Dermis microvascular lymphatic vessel endothelial cell (primary cell): ENCODE measurements around the gene GMCL2. TPM values are rescaled to one million over a fixed set of nuclear protein-coding genes. Genes with fewer than 3 reads are reported as not detected.
A peak's percentile ranks its signal among the peaks of the same experiment; 100 is the strongest.

ENCODE experiments used
- DNase-seq, 2 donors: peaks; one replicate each; pipeline versions ENCODE4 v3.0.0 to v3.0.0-alpha.2; 2010; ENCODE audit warnings: low read depth in 2 of 2
- total RNA-seq: library from RNA; depleted of rRNA; stranded (reverse); fragments of >200 nt; gene quantifications from 2 replicates; pipeline ENCODE4 v1.2.1, GENCODE V29; 2014

The GMCL2 gene
- total RNA-seq, 1 donor from 2014 or later, result not detected

GRCh38 chr5:178222292-178222691 lies 35.1 kb upstream of the GMCL2 start:
- DNase-seq, result no peak

GRCh38 chr5:178221853-178222252 lies 34.7 kb upstream of the GMCL2 start:
- DNase-seq, result no peak

- no peak for DNase-seq
Observed at GRCh38 chr5:178221282-178221681, 34.1 kb upstream of the GMCL2 start.

DNA sequence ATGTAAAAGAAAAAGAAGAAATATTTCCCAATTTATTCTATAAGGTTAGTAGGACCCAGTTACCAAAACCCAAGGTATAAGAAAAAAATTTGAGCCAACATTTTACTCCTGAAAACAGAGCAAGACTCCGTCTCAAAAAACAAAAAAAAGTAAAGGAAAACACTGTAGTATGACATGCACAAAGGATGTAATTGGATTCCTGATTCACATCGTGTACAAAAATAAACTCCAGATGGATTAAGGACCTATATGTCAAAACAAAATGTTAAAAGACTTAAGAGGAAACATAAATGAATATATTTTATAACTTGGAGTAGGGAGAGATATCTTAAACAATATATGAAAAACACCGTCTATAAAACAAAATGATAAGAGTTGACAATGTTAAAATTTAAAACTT lies 31.7 kb upstream of the GMCL2 start:
- no peak for DNase-seq

- DNase-seq, result no peak
Observed at GRCh38 chr5:178218237-178218776, 31.1 kb upstream of the GMCL2 start.

GRCh38 chr5:178216779-178217178 lies 29.6 kb upstream of the GMCL2 start:
- DNase-seq, result no peak

GRCh38 chr5:178216088-178216534 lies 28.9 kb upstream of the GMCL2 start:
- no peak for DNase-seq

DNA sequence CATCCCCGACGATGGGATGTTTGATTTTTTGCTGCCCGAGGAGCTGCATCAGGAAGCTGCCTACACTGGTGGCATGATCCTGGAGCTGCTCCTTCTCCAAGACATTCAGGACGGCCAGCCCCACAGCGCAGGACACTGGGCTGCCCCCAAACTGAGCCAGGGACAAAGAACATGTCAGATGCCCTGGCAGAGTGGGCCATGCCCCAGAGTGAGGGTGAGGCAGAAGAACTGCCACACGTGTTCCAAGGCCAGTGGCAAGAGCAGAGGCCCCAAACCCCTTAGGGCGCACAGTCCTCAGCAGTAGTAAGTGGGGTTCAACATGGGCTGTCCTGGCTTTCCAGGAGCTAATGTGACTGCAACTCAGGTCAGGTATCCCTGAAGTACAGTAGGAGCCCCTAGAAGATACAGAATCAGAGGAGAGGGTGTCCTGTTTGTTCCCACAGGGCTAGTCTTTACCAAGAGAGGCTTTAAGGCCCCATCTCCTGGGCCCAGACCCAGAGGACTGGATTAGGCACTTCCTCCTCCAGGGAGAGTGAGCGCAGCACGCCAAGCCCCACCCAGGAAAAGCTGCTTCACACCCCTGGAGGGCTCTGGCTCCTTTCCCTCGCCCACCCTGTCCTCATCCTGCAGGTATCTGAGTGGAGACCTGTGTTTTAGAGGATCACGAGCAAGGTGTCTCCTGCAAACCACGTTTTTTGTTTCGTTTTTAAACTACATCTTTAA lies 28.3 kb upstream of the GMCL2 start:
- DNase-seq, result no peak

- DNase-seq, result no peak
Observed at GRCh38 chr5:178214160-178214803, 27.1 kb upstream of the GMCL2 start.

DNA sequence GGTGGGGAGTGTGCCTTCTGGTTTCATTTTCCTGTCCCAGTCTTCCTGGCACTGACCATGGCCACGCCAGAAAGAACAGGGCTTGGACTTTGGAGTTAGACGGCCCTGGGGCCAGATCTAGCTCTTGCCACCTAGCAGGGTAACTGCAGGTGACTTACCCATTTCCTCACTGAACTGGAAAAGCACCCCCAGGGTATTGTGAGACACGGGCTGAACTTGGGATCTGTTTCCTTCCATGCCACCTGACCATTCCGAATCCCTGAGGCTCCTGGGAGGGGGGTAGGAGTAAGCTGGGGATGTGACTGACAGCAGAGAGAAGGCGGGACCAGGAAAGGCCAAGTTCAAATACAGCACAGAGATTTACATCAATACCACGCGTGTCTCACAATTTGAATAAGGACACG lies 26.6 kb upstream of the GMCL2 start:
- no peak for DNase-seq

GRCh38 chr5:178213003-178213461 lies 25.9 kb upstream of the GMCL2 start:
- no peak for DNase-seq

DNA sequence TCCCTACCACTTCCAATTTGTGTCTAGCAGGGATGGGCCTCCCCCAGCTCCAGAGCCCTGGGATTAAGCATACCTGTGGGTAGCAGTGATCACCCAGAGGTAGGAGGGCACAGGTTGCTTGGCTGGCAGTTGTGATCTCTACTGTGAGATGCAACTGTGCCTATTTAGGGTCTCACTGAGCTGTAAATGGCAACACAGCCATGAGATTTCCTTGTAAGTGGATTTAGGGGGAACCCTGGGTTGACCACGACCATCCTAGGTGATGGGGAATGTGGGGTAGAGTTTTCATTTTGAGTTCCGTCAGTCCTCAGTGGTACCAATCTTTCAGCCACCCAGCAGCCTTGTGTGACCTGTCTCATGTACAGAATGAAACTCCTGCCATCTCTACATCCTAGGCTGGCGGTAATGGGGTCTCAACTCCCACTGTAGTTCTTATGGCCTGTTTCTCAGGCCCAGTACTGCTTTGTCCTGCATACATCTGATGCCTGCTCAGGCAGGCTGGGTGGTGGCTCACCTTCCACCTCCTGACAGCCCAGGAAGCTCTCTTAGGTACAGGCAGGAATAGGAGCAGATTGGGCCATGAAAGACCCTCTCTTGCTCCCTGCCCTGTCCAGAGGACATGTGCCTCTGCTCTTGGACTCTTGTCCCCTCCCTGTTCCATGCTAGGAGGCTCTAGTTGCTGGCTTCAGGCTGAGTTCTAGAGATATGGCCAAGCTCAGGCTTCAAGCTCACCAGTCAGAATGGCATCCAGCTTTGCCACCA lies 25.3 kb upstream of the GMCL2 start:
- no peak for DNase-seq

- DNase-seq, result no peak
Observed at GRCh38 chr5:178211095-178212048, 24.2 kb upstream of the GMCL2 start.

DNA sequence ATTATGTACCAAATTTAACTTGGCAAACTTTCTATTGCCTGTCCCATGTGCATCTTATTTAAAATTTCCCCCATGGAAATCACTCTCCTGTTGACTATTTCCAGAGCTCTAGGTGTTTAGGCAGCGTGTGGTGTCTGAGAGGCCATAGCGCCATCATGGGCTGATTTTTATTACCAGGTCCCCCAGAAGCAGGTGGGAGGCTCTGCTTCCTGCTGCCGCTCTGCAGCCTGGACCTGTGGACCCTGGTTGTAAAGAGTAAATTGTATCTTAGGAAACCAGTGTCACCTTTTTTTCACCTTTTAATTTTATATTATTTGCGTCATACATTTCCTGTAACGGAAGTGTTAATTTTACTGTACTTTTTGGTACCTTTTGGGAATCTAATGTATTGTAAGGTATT lies 23.5 kb upstream of the GMCL2 start:
- DNase-seq, result no peak

GRCh38 chr5:178210073-178210535 lies 22.9 kb upstream of the GMCL2 start:
- no peak for DNase-seq

DNA sequence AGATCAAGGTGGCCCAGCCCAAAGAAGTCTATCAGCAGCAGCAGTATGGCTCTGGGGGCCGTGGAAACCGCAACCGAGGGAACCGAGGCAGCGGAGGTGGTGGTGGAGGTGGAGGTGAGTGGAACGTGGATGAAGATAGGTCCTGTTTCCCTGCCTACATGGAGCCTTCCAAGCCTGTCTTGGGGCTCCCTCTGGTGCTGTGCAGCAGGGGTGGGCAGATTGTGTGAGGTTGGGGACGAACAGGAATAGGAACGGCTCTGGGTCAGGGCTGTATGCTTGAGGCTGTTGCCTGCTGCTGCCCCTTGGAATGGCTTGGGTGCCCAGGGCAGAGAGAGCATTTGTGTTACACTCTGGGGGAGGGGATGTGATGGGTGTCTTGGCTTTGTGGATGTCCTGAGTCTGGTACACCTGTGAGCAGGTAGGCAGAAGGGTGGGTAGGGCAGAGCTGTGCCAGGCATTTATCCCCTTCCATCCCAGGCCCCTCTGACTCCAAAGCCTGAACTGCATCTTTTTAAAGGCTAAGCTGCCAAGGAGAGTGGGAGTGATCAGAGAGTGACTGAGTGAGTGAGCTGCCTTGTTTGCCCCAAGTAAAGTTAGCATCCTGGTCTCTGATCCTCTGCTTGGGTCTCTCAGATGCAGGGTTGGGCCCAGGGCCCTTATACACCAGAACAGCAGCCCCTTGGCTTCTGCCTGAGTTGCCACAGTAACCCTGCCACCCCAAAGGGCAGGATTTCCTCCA lies 22.3 kb upstream of the GMCL2 start:
- DNase-seq, result no peak

GRCh38 chr5:178208540-178209227 lies 21.5 kb upstream of the GMCL2 start:
- DNase-seq, result no peak

- DNase-seq, result no peak
Observed at GRCh38 chr5:178207917-178208280, 20.7 kb upstream of the GMCL2 start.

DNA sequence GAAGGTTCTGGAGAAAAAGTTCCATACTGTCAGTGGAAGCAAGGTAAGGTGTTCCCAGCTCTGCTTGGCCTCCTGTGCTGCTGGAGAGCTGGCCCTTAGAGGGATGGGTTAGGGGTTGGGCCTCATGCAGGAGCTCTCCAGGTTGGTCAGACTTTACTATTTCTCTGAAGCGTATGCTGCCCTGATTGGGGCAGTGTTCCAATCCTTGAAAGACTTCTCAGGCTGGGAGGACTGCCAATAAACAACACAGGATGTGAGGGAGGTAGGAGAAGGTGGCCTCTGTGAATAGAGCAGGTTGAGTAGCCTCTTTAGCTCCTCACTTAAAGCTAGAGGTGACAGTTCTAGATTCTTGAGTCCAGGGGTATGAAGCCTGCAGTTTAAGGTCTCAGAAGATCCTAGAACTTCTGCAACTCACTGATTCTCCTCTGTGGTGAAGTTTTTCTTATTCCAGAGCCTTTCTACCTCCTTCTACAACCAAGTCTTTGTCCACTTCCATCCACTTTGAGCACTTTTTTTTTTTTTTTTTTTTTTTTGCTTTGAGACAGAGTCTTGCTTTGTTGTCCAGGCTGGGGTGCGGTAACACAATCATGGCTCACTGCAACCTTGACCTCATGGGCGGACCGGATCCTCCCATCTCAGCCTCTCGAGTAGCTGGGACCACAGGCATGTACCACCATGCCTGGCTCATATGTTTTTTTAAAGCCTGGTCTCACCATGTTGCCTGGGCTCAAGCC lies 20.2 kb upstream of the GMCL2 start:
- DNase-seq, result peak in 1 of 2 donors; percentile 77
